Measurements from ENCODE around the gene COG6. TPM values are rescaled to one million over a fixed set of nuclear protein-coding genes. Genes with fewer than 3 reads are reported as not detected.

Gene COG6
- total RNA-seq, 4 donors from 2014 or later, result 15.1 to 24.0 (median 17.0) TPM

GRCh38 chr13:39685652-39686051 lies 30.2 kb downstream of the COG6 start:
- WGBS, 2 donors, result 88 to 94% methylated on average over 1 of the region's 1 CpG
- H3K36me3 ChIP-seq, result peaks cover 0 to 47% (median 0%) of the 10 kb centered on the region in 3 donors
- H3K27ac ChIP-seq, result no peak overlapping the region
- DNase-seq (ENCODE audit: low spot score in 2 of 2), result no peak
- H3K9me3 ChIP-seq, result no peaks in the 10 kb centered on the region
- no peaks in the 10 kb centered on the region for H3K27me3 ChIP-seq
- TF ChIP-seq POLR2A (IDR thresholded peaks at IDR 0.05), result no peak
- no peak for TF ChIP-seq CTCF (IDR thresholded peaks at IDR 0.05)
- no peak for TF ChIP-seq EP300 (IDR thresholded peaks at IDR 0.05)
- peaks cover 0 to 6% (median 0%) of the 10 kb centered on the region in 4 donors for H3K4me1 ChIP-seq
- H3K4me3 ChIP-seq, result no peak overlapping the region

- Histone ChIP-seq H3K36me3 (peaks cover 0 to 24% (median 0%) of the 10 kb centered on the region in 3 donors), H3K9me3 (no peaks in the 10 kb centered on the region), H3K4me1 (peaks cover 0 to 8% (median 2%) of the 10 kb centered on the region in 4 donors), H3K27ac (no peak overlapping the region), H3K4me3 (no peak overlapping the region), H3K27me3 (no peaks in the 10 kb centered on the region)
- no peak for DNase-seq (ENCODE audit: low spot score in 2 of 2)
- TF ChIP-seq POLR2A (IDR thresholded peaks at IDR 0.05), result no peak
- no peak for TF ChIP-seq EP300 (IDR thresholded peaks at IDR 0.05)
- WGBS, 2 donors, result 81 to 83% methylated on average over 3 of the region's 3 CpGs
Measured at GRCh38 chr13:39688278-39688677, 32.8 kb downstream of the COG6 start.

GRCh38 chr13:39688699-39689405 lies 33.4 kb downstream of the COG6 start:
- peaks cover 0 to 22% (median 0%) of the 10 kb centered on the region in 3 donors for H3K36me3 ChIP-seq
- H3K27ac ChIP-seq, result no peak overlapping the region
- H3K9me3 ChIP-seq, result no peaks in the 10 kb centered on the region
- TF ChIP-seq EP300 (IDR thresholded peaks at IDR 0.05), result no peak
- TF ChIP-seq CTCF (IDR thresholded peaks at IDR 0.05), result no peak
- TF ChIP-seq POLR2A (IDR thresholded peaks at IDR 0.05), result no peak
- no peak for DNase-seq (ENCODE audit: low spot score in 2 of 2)
- WGBS, 2 donors, result 86 to 90% methylated on average over 1 of the region's 1 CpG
- peaks cover 0 to 8% (median 2%) of the 10 kb centered on the region in 4 donors for H3K4me1 ChIP-seq
- no peaks in the 10 kb centered on the region for H3K27me3 ChIP-seq
- no peak overlapping the region for H3K4me3 ChIP-seq

- Histone ChIP-seq H3K4me3 (no peak overlapping the region), H3K36me3 (peaks cover 0 to 24% (median 0%) of the 10 kb centered on the region in 3 donors), H3K27ac (no peak overlapping the region), H3K4me1 (peaks cover 0 to 4% (median 1%) of the 10 kb centered on the region in 4 donors), H3K9me3 (no peaks in the 10 kb centered on the region), H3K27me3 (no peaks in the 10 kb centered on the region)
- 47 to 54% methylated on average over 4 of the region's 4 CpGs for WGBS, 2 donors
- TF ChIP-seq EP300 (IDR thresholded peaks at IDR 0.05) (no peak), POLR2A (IDR thresholded peaks at IDR 0.05) (no peak), CTCF (IDR thresholded peaks at IDR 0.05) (no peak)
- DNase-seq (ENCODE audit: low spot score in 2 of 2), result no peak
Measured at GRCh38 chr13:39692660-39693438, 37.4 kb downstream of the COG6 start.

- Histone ChIP-seq H3K4me1 (peaks cover 0 to 13% (median 0%) of the 10 kb centered on the region in 4 donors), H3K36me3 (peaks cover 0 to 9% (median 0%) of the 10 kb centered on the region in 3 donors), H3K4me3 (no peak overlapping the region), H3K9me3 (no peaks in the 10 kb centered on the region), H3K27me3 (no peaks in the 10 kb centered on the region), H3K27ac (no peak overlapping the region)
- TF ChIP-seq CTCF (IDR thresholded peaks at IDR 0.05), result no peak
- no peak for TF ChIP-seq EP300 (IDR thresholded peaks at IDR 0.05)
- no peak for TF ChIP-seq POLR2A (IDR thresholded peaks at IDR 0.05)
- DNase-seq (ENCODE audit: low spot score in 2 of 2), result no peak
Measured at GRCh38 chr13:39699274-39699673, 43.8 kb downstream of the COG6 start.

All from tibial nerve (tissue), 4 donors.